Measurements from ENCODE around the gene BRD2.
"Not testable (repeated sequence)": the region's sequence is repeated elsewhere in the genome, so short reads cannot be mapped to it uniquely, and the experiment has no call there.

Gene BRD2

GRCh38 chr6:32968093-32968866, at the start of gene BRD2:
BRD2 (plus strand) TSS chr6:32968594; CDS start chr6:32972899, 4,305 bp downstream.
- peak; percentile 92 for DNase-seq

- DNase-seq = no peak
These were observed 47.7 kb upstream of the BRD2 start for GRCh38 chr6:32920715-32921114.

GRCh38 chr6:32922083-32922482, 46.3 kb upstream of the BRD2 start:
- DNase-seq = no peak

- no peak for DNase-seq
These were observed 37.2 kb upstream of the BRD2 start for GRCh38 chr6:32931211-32931610.

GRCh38 chr6:32932132-32932868, 36.1 kb upstream of the BRD2 start:
- DNase-seq = no peak

- DNase-seq = peak; percentile 46
These were observed 34.7 kb upstream of the BRD2 start for GRCh38 chr6:32933661-32934085.

GRCh38 chr6:32935551-32936238, 32.7 kb upstream of the BRD2 start:
- DNase-seq = no peak

GRCh38 chr6:32936239-32937152, 31.9 kb upstream of the BRD2 start:
- DNase-seq = no peak

GRCh38 chr6:32937230-32937633, 31.2 kb upstream of the BRD2 start:
- no peak for DNase-seq

GRCh38 chr6:32938494-32938893, 29.9 kb upstream of the BRD2 start:
- DNase-seq = no peak

- DNase-seq = peak; percentile 88
These were observed 27.7 kb upstream of the BRD2 start, which contains the start of gene HLA-DMB for GRCh38 chr6:32940656-32941213. HLA-DMB (minus strand) TSS chr6:32941028; CDS start chr6:32940807, 221 bp downstream.

GRCh38 chr6:32941214-32941768, 27.1 kb upstream of the BRD2 start:
- no peak for DNase-seq

- not testable (repeated sequence) for DNase-seq
These were observed 25.8 kb upstream of the BRD2 start for GRCh38 chr6:32942555-32943123.

GRCh38 chr6:32943864-32944649, 24.3 kb upstream of the BRD2 start:
- no peak for DNase-seq

- DNase-seq = no peak
These were observed 23.2 kb upstream of the BRD2 start for GRCh38 chr6:32945108-32945760.

- DNase-seq = no peak
These were observed 22.4 kb upstream of the BRD2 start for GRCh38 chr6:32945953-32946352.

- no peak for DNase-seq
These were observed 21.5 kb upstream of the BRD2 start for GRCh38 chr6:32946893-32947292.

- DNase-seq = peak; percentile 68
These were observed 20.6 kb upstream of the BRD2 start for GRCh38 chr6:32947552-32948465.

GRCh38 chr6:32949113-32949512, 19.3 kb upstream of the BRD2 start:
- no peak for DNase-seq
